Upper lobe of right lung (tissue), 1 donor: Measurements from ENCODE around the gene CIT. TPM values are rescaled to one million over a fixed set of nuclear protein-coding genes. Genes with fewer than 3 reads are reported as not detected.
"Not testable (repeated sequence)": the region's sequence is repeated elsewhere in the genome, so short reads cannot be mapped to it uniquely, and the experiment has no call there.

Source experiments
- ATAC-seq: fragments of 200-7000 bp; cut with Tn5 transposase; one replicate; pipeline ENCODE4 v1.9.1; 2020; ENCODE audit warnings: mild to moderate bottlenecking, moderate library complexity
- DNase-seq: peaks from one replicate; pipeline ENCODE4 v3.0.0-alpha.2; 2020
- H3K27ac ChIP-seq: fragments of 200-600 bp; one replicate; pipeline ENCODE4 v1.8.0; 2022
- H3K27me3 ChIP-seq: fragments of 200-600 bp; one replicate; pipeline ENCODE4 v1.8.0; 2022; ENCODE audit warnings: mild to moderate bottlenecking
- H3K36me3 ChIP-seq: fragments of 200-600 bp; one replicate; pipeline ENCODE4 v1.8.0; 2022
- H3K4me1 ChIP-seq: fragments of 200-600 bp; one replicate; pipeline ENCODE4 v1.8.0; 2022
- H3K4me3 ChIP-seq: fragments of 200-600 bp; one replicate; pipeline ENCODE4 v1.8.0; 2022; ENCODE audit warnings: mild to moderate bottlenecking
- H3K9me3 ChIP-seq: fragments of 200-600 bp; one replicate; pipeline ENCODE4 v1.8.0; 2022
- CTCF ChIP-seq: fragments of 200-600 bp; IDR thresholded peaks from one replicate; pipeline ENCODE4 v1.8.0; 2022; ENCODE audit warnings: antibody characterized with exemption
- intact Hi-C: fragments of 100-400 bp; cut with DNase I; formaldehyde crosslinking; loops from one replicate; pipeline ENCODE4 v1.11.0; 2022
- total RNA-seq: library from RNA; stranded (reverse); fragmentation: NEBNext Ultra II Directional; extraction: Animal tissue kit (Norgen Biotek cat#: 25700); gene quantifications from one replicate; pipeline ENCODE4 v1.2.1, GENCODE V29; 2021
- donor health status: DM: no; HTN: yes; CAD: no; lungs with severe emphysema.

The CIT gene
- total RNA-seq, 1 donor from 2014 or later: 6.8 TPM

GRCh38 chr12:119713551-119714031, 163.5 kb downstream of the CIT start:
- TF ChIP-seq CTCF: no peak
- H3K4me1 ChIP-seq: peaks cover 24% of the 10 kb centered on the region
- H3K27me3 ChIP-seq: no peaks in the 10 kb centered on the region
- peak overlapping the region; percentile 11 for H3K27ac ChIP-seq
- intact Hi-C loops: no loop called here
- ATAC-seq: peak; percentile 68
- no peaks in the 10 kb centered on the region for H3K36me3 ChIP-seq
- H3K9me3 ChIP-seq: no peaks in the 10 kb centered on the region
- DNase-seq: peak; percentile 78
- H3K4me3 ChIP-seq: no peak overlapping the region

GRCh38 chr12:119712721-119713120, 164.4 kb downstream of the CIT start:
- no peak for TF ChIP-seq CTCF
- H3K36me3 ChIP-seq: no peaks in the 10 kb centered on the region
- H3K27ac ChIP-seq: peak overlapping the region; percentile 11
- no peaks in the 10 kb centered on the region for H3K27me3 ChIP-seq
- intact Hi-C loops: no loop called here
- no peak overlapping the region for H3K4me3 ChIP-seq
- H3K4me1 ChIP-seq: peaks cover 24% of the 10 kb centered on the region
- ATAC-seq (no peak), DNase-seq (no peak)
- H3K9me3 ChIP-seq: no peaks in the 10 kb centered on the region

GRCh38 chr12:119711693-119712092, 165.4 kb downstream of the CIT start:
- Histone ChIP-seq H3K27ac (peak overlapping the region; percentile 52), H3K36me3 (no peaks in the 10 kb centered on the region), H3K4me1 (peaks cover 21% of the 10 kb centered on the region), H3K4me3 (no peak overlapping the region), H3K27me3 (no peaks in the 10 kb centered on the region), H3K9me3 (no peaks in the 10 kb centered on the region)
- TF ChIP-seq CTCF: no peak
- ATAC-seq (no peak), DNase-seq (no peak)
- intact Hi-C loops: no loop called here

GRCh38 chr12:119710965-119711551, 166.1 kb downstream of the CIT start:
- Histone ChIP-seq H3K27ac (peak overlapping the region; percentile 80), H3K36me3 (no peaks in the 10 kb centered on the region)
- intact Hi-C loops: no loop called here

GRCh38 chr12:119710374-119710964, 166.7 kb downstream of the CIT start:
- no peaks in the 10 kb centered on the region for H3K27me3 ChIP-seq
- no peak overlapping the region for H3K4me3 ChIP-seq
- peaks cover 11% of the 10 kb centered on the region for H3K4me1 ChIP-seq
- no peaks in the 10 kb centered on the region for H3K9me3 ChIP-seq
- peak; percentile 69 for ATAC-seq
- no peaks in the 10 kb centered on the region for H3K36me3 ChIP-seq
- no peak for TF ChIP-seq CTCF
- DNase-seq: peak; percentile 72
- peak overlapping the region; percentile 80 for H3K27ac ChIP-seq
- intact Hi-C loops: no loop called here

More at GRCh38 chr12:119710965-119711551, 166.1 kb downstream of the CIT start:
- peak; percentile 78 for ATAC-seq
- H3K4me1 ChIP-seq: peaks cover 17% of the 10 kb centered on the region
- peak; percentile 67 for DNase-seq
- no peak overlapping the region for H3K4me3 ChIP-seq
- TF ChIP-seq CTCF: no peak
- H3K27me3 ChIP-seq: no peaks in the 10 kb centered on the region
- no peaks in the 10 kb centered on the region for H3K9me3 ChIP-seq

- H3K9me3 ChIP-seq, DNase-seq, H3K27ac ChIP-seq, H3K36me3 ChIP-seq, ATAC-seq, H3K4me1 ChIP-seq, intact Hi-C loops, H3K4me3 ChIP-seq, H3K27me3 ChIP-seq: not testable (repeated sequence)
Observed at GRCh38 chr12:119706427-119706826, 170.7 kb downstream of the CIT start.
